Suprapubic skin (tissue), 4 donors: ENCODE results near the gene MOCOS. TPM values are rescaled to one million over a fixed set of nuclear protein-coding genes. Genes with fewer than 3 reads are reported as not detected.
"Not testable (repeated sequence)": the region's sequence is repeated elsewhere in the genome, so short reads cannot be mapped to it uniquely, and the experiment has no call there.

Experiments used
- DNase-seq, 2 donors: peaks; one replicate each; pipeline ENCODE4 v3.0.0-alpha.2; 2019; ENCODE audit warnings: low spot score in 2 of 2
- H3K27ac ChIP-seq: fragments of 200-600 bp; sonication (generic); one replicate; pipeline ENCODE4 v1.5.1; 2019
- H3K27me3 ChIP-seq: fragments of 200-600 bp; sonication (generic); one replicate; pipeline ENCODE4 v1.5.1; 2019
- H3K36me3 ChIP-seq: fragments of 200-600 bp; sonication (generic); one replicate; pipeline ENCODE4 v1.5.1; 2019
- H3K4me1 ChIP-seq: fragments of 200-600 bp; sonication (generic); one replicate; pipeline ENCODE4 v1.5.1; 2019
- H3K4me3 ChIP-seq: fragments of 200-600 bp; sonication (generic); one replicate; pipeline ENCODE4 v1.5.1; 2019; ENCODE audit warnings: mild to moderate bottlenecking
- H3K9me3 ChIP-seq: fragments of 200-600 bp; sonication (generic); one replicate; pipeline ENCODE4 v1.5.1; 2019
- CTCF ChIP-seq, 2 donors: fragments of 200-600 bp in 1 of 2; fragments of 450-650 bp in 1 of 2; sonication (generic) in 1 of 2; IDR thresholded peaks; one replicate each; pipeline ENCODE4 v1.5.1; 2016 to 2019; ENCODE audit warnings: antibody characterized with exemption in 2 of 2, mild to moderate bottlenecking in 1 of 2, moderate library complexity in 1 of 2
- EP300 ChIP-seq: sonication (generic); formaldehyde crosslinking; IDR thresholded peaks from one replicate; pipeline ENCODE4 v1.6.1; 2017; ENCODE audit warnings: antibody characterized with exemption
- POLR2A ChIP-seq, 2 donors: fragments of 450-650 bp; IDR thresholded peaks; one replicate each; pipeline ENCODE4 v1.6.1; 2017; ENCODE audit warnings: antibody characterized with exemption in 2 of 2, mild to moderate bottlenecking in 2 of 2, moderate library complexity in 2 of 2
- POLR2AphosphoS5 ChIP-seq, 3 donors: sonication (generic); formaldehyde crosslinking; IDR thresholded peaks; one replicate each; pipeline ENCODE4 v1.6.1; 2017; ENCODE audit warnings: antibody characterized with exemption in 3 of 3
- WGBS: methylation state at CpG from one replicate; pipeline ENCODE4 v1.1.5; 2018; 5-methylcytosine and 5-hydroxymethylcytosine counted together
- total RNA-seq, 4 donors: library from RNA; depleted of rRNA; stranded (reverse); fragments of >200 nt; gene quantifications; one replicate each; pipeline ENCODE4 v1.1.0, GENCODE V29; 2016

The MOCOS gene
- total RNA-seq, 4 donors from 2014 or later: 4.6 to 9.2 (median 6.4) TPM

- TF ChIP-seq POLR2A (IDR thresholded peaks at IDR 0.05) (no peak), CTCF (IDR thresholded peaks at IDR 0.05) (no peak), POLR2AphosphoS5 (IDR thresholded peaks at IDR 0.05) (no peak)
- no peaks in the 10 kb centered on the region for H3K27me3 ChIP-seq
- no peaks in the 10 kb centered on the region for H3K36me3 ChIP-seq
- 88% methylated on average over 4 of the region's 4 CpGs for WGBS
- no peak overlapping the region for H3K27ac ChIP-seq
- no peak overlapping the region for H3K4me3 ChIP-seq
- H3K9me3 ChIP-seq: no peaks in the 10 kb centered on the region
- DNase-seq: no peak
- H3K4me1 ChIP-seq: no peaks in the 10 kb centered on the region
These were observed 17.9 kb downstream of the MOCOS start for GRCh38 chr18:36205166-36205565.

- WGBS: 87% methylated on average over 1 of the region's 1 CpG
- TF ChIP-seq EP300: no peak
- no peak for TF ChIP-seq CTCF (IDR thresholded peaks at IDR 0.05)
- TF ChIP-seq POLR2A (IDR thresholded peaks at IDR 0.05): no peak
- no peak for TF ChIP-seq POLR2AphosphoS5 (IDR thresholded peaks at IDR 0.05)
- no peak for DNase-seq
- no peaks in the 10 kb centered on the region for H3K36me3 ChIP-seq
- H3K27me3 ChIP-seq: no peaks in the 10 kb centered on the region
- H3K4me1 ChIP-seq: peaks cover 10% of the 10 kb centered on the region
- H3K4me3 ChIP-seq: no peak overlapping the region
- no peak overlapping the region for H3K27ac ChIP-seq
- no peaks in the 10 kb centered on the region for H3K9me3 ChIP-seq
These were observed 20.0 kb downstream of the MOCOS start for GRCh38 chr18:36207303-36207702.

GRCh38 chr18:36207969-36208368, 20.7 kb downstream of the MOCOS start:
- WGBS: 95% methylated on average over 2 of the region's 2 CpGs
- DNase-seq, H3K4me3 ChIP-seq, H3K27ac ChIP-seq, H3K27me3 ChIP-seq, H3K36me3 ChIP-seq, H3K9me3 ChIP-seq: not testable (repeated sequence)
- H3K4me1 ChIP-seq: peaks cover 13% of the 10 kb centered on the region

GRCh38 chr18:36211612-36212065, 24.3 kb downstream of the MOCOS start:
- Histone ChIP-seq H3K4me3 (no peak overlapping the region), H3K27me3 (no peaks in the 10 kb centered on the region), H3K36me3 (no peaks in the 10 kb centered on the region), H3K27ac (no peak overlapping the region), H3K9me3 (no peaks in the 10 kb centered on the region), H3K4me1 (peaks cover 15% of the 10 kb centered on the region)
- no peak for TF ChIP-seq CTCF (IDR thresholded peaks at IDR 0.05)
- no peak for TF ChIP-seq EP300
- TF ChIP-seq POLR2A (IDR thresholded peaks at IDR 0.05): no peak
- TF ChIP-seq POLR2AphosphoS5 (IDR thresholded peaks at IDR 0.05): no peak
- WGBS: 93% methylated on average over 5 of the region's 6 CpGs
- no peak for DNase-seq

- Histone ChIP-seq H3K9me3 (no peaks in the 10 kb centered on the region), H3K36me3 (no peaks in the 10 kb centered on the region), H3K27me3 (no peaks in the 10 kb centered on the region), H3K4me1 (peaks cover 15% of the 10 kb centered on the region), H3K27ac (no peak overlapping the region), H3K4me3 (no peak overlapping the region)
- 74% methylated on average over 13 of the region's 13 CpGs for WGBS
- TF ChIP-seq POLR2AphosphoS5 (IDR thresholded peaks at IDR 0.05) (no peak), EP300 (no peak), POLR2A (IDR thresholded peaks at IDR 0.05) (no peak)
- DNase-seq: no peak
These were observed 25.2 kb downstream of the MOCOS start for GRCh38 chr18:36212301-36213171.

GRCh38 chr18:36214811-36215210, 27.5 kb downstream of the MOCOS start:
- 91% methylated on average over 8 of the region's 8 CpGs for WGBS
- H3K27ac ChIP-seq: no peak overlapping the region
- H3K36me3 ChIP-seq: no peaks in the 10 kb centered on the region

More at GRCh38 chr18:36214811-36215210, 27.5 kb downstream of the MOCOS start:
- H3K27me3 ChIP-seq: no peaks in the 10 kb centered on the region
- no peak for TF ChIP-seq POLR2A (IDR thresholded peaks at IDR 0.05)
- DNase-seq: no peak
- no peak overlapping the region for H3K4me3 ChIP-seq
- H3K9me3 ChIP-seq: no peaks in the 10 kb centered on the region
- H3K4me1 ChIP-seq: peaks cover 15% of the 10 kb centered on the region
